ENCODE measurements around the gene BMPR1B. TPM values are rescaled to one million over a fixed set of nuclear protein-coding genes. Genes with fewer than 3 reads are reported as not detected.

The BMPR1B gene
- total and polyA plus RNA-seq, 10 donors, result 0.12 to 2.4 (median 1.2) TPM

- no peak for DNase-seq
- 71 to 88% (median 75%) methylated on average over 2 of the region's 2 CpGs for WGBS, 5 donors
Measured at GRCh38 chr4:94912606-94913005, 154.9 kb downstream of the BMPR1B start.

GRCh38 chr4:94913316-94913715 is 155.6 kb downstream of the BMPR1B start:
- no peaks in the 10 kb centered on the region for H3K36me3 ChIP-seq
- intact Hi-C loops (cut with DNase I; ENCODE audit: low total_unique reads), result no loop called here
- H3K9me3 ChIP-seq, result peaks cover 0 to 20% (median 16%) of the 10 kb centered on the region in 8 donors
- no peak overlapping the region for H3K4me3 ChIP-seq
- no peak overlapping the region for H3K27ac ChIP-seq
- H3K27me3 ChIP-seq (replicated peaks in 1 of 7), result no peaks in the 10 kb centered on the region
- DNase-seq, result no peak
- WGBS, 5 donors, result 5 to 13% (median 8%) methylated on average over 1 of the region's 1 CpG
- TF ChIP-seq POLR2A (IDR thresholded peaks at IDR 0.05), result no peak
- TF ChIP-seq POLR2AphosphoS5 (IDR thresholded peaks at IDR 0.05), result no peak
- TF ChIP-seq CTCF (IDR thresholded peaks at IDR 0.05 in 8 of 11, conservative IDR thresholded peaks at IDR 0.05 in 3 of 11), result no peak
- no peaks in the 10 kb centered on the region for H3K4me1 ChIP-seq

More at GRCh38 chr4:94912606-94913005, 154.9 kb downstream of the BMPR1B start:
- Histone ChIP-seq H3K36me3 (no peaks in the 10 kb centered on the region), H3K27ac (no peak overlapping the region), H3K4me3 (no peak overlapping the region), H3K4me1 (no peaks in the 10 kb centered on the region), H3K27me3 (replicated peaks in 1 of 7) (no peaks in the 10 kb centered on the region), H3K9me3 (peaks cover 0 to 20% (median 16%) of the 10 kb centered on the region in 8 donors)
- intact Hi-C loops (cut with DNase I; ENCODE audit: low total_unique reads), result no loop called here
- TF ChIP-seq POLR2AphosphoS5 (IDR thresholded peaks at IDR 0.05) (no peak), POLR2A (IDR thresholded peaks at IDR 0.05) (no peak), CTCF (IDR thresholded peaks at IDR 0.05 in 8 of 11, conservative IDR thresholded peaks at IDR 0.05 in 3 of 11) (no peak)

- no peaks in the 10 kb centered on the region for H3K27me3 ChIP-seq (replicated peaks in 1 of 7)
- H3K4me3 ChIP-seq, result no peak overlapping the region
- intact Hi-C loops (cut with DNase I; ENCODE audit: low total_unique reads), result no loop called here
- H3K36me3 ChIP-seq, result no peaks in the 10 kb centered on the region
- peaks cover 0 to 20% (median 16%) of the 10 kb centered on the region in 8 donors for H3K9me3 ChIP-seq
- no peaks in the 10 kb centered on the region for H3K4me1 ChIP-seq
- DNase-seq, result no peak
- no peak overlapping the region for H3K27ac ChIP-seq
- WGBS, 5 donors, result 87 to 98% (median 94%) methylated on average over 2 of the region's 2 CpGs
- TF ChIP-seq POLR2A (IDR thresholded peaks at IDR 0.05), result no peak
- TF ChIP-seq POLR2AphosphoS5 (IDR thresholded peaks at IDR 0.05), result no peak
- no peak for TF ChIP-seq CTCF (IDR thresholded peaks at IDR 0.05 in 8 of 11, conservative IDR thresholded peaks at IDR 0.05 in 3 of 11)
Measured at GRCh38 chr4:94917146-94917545, 159.4 kb downstream of the BMPR1B start.

GRCh38 chr4:94918543-94918942 is 160.8 kb downstream of the BMPR1B start:
- Histone ChIP-seq H3K9me3 (peaks cover 0 to 20% (median 16%) of the 10 kb centered on the region in 8 donors), H3K4me3 (no peak overlapping the region), H3K27me3 (replicated peaks in 1 of 7) (no peaks in the 10 kb centered on the region), H3K4me1 (no peaks in the 10 kb centered on the region), H3K36me3 (no peaks in the 10 kb centered on the region), H3K27ac (no peak overlapping the region)
- intact Hi-C loops (cut with DNase I; ENCODE audit: low total_unique reads), result no loop called here
- TF ChIP-seq POLR2AphosphoS5 (IDR thresholded peaks at IDR 0.05), result no peak
- TF ChIP-seq POLR2A (IDR thresholded peaks at IDR 0.05), result no peak
- no peak for TF ChIP-seq CTCF (IDR thresholded peaks at IDR 0.05 in 8 of 11, conservative IDR thresholded peaks at IDR 0.05 in 3 of 11)
- no peak for DNase-seq
- WGBS, 5 donors, result 78 to 100% (median 87%) methylated on average over 1 of the region's 1 CpG
